AG04450 (cell line): Measurements from ENCODE around the gene ADAMTS16. TPM values are rescaled to one million over a fixed set of nuclear protein-coding genes. Genes with fewer than 3 reads are reported as not detected.

Source experiments
- CTCF ChIA-PET: fragments of 300-600, 350-600 bp; formaldehyde crosslinking; extraction: SDS; loops from one replicate; lab custom pipeline; 2022; ENCODE audit warnings: antibody characterized with exemption, inconsistent platforms; lab: Charles Lee
- POLR2A ChIA-PET: fragments of 350-600 bp; formaldehyde crosslinking; extraction: SDS; loops from one replicate; lab custom pipeline; 2021; ENCODE audit warnings: antibody characterized with exemption, inconsistent platforms; lab: Yijun Ruan, JAX
- DNase-seq: peaks from one replicate; pipeline ENCODE4 v3.0.0-alpha.2; 2011; ENCODE audit warnings: low read depth, low spot score
- H3K27ac ChIP-seq: one replicate; pipeline ENCODE4 v1.5.1; 2012; ENCODE audit warnings: low read depth, low read length, control low read depth
- H3K27me3 ChIP-seq: one replicate; pipeline ENCODE4 v1.6.0; 2012; ENCODE audit warnings: low read length; ENCODE audit not compliant: control insufficient read depth, insufficient read depth
- H3K4me3 ChIP-seq: 2 replicates; pipeline ENCODE4 v1.5.1; 2011; ENCODE audit warnings: mild to moderate bottlenecking, low read depth, low read length, control low read depth
- H3K9me3 ChIP-seq: 2 replicates; pipeline ENCODE4 v1.5.1; 2012; ENCODE audit warnings: low read length; ENCODE audit not compliant: control insufficient read depth, insufficient read depth
- polyA plus RNA-seq: library from polyadenylated mRNA; depleted of rRNA; stranded (reverse); fragments of >200 nt; gene quantifications from 2 replicates; pipeline ENCODE4 v1.2.3, GENCODE V29; 2011
- TF ChIP-seq, protein P1 (sequence below): IDR thresholded peaks from 2 replicates; pipeline ENCODE4 v1.5.1; 2011; ENCODE audit warnings: low read depth, low read length, control low read depth, inconsistent platforms

Gene ADAMTS16
- polyA plus RNA-seq, 1 experiment: 0.04 TPM

DNA sequence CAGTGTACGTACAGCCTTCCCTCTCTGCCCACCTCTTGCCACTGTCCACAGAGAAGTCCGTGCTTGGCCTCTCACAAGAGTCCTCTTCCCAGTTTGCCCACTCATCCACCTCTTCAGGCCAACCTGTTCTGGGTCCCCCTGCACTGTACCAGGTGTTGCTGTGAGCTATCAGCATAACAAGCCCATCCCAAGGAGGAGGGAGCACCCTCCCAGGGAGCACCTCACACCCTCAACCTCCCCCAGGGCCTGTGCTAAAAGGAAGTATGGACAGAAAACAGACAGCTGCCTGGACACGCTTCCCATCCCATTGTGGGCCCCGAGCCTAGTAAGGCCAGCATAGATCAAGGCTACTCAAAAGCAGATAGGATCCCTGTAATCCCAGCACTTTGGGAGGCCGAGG lies 168.2 kb downstream of the ADAMTS16 start:
- TF ChIP-seq, protein P1, sequence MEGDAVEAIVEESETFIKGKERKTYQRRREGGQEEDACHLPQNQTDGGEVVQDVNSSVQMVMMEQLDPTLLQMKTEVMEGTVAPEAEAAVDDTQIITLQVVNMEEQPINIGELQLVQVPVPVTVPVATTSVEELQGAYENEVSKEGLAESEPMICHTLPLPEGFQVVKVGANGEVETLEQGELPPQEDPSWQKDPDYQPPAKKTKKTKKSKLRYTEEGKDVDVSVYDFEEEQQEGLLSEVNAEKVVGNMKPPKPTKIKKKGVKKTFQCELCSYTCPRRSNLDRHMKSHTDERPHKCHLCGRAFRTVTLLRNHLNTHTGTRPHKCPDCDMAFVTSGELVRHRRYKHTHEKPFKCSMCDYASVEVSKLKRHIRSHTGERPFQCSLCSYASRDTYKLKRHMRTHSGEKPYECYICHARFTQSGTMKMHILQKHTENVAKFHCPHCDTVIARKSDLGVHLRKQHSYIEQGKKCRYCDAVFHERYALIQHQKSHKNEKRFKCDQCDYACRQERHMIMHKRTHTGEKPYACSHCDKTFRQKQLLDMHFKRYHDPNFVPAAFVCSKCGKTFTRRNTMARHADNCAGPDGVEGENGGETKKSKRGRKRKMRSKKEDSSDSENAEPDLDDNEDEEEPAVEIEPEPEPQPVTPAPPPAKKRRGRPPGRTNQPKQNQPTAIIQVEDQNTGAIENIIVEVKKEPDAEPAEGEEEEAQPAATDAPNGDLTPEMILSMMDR: no peak
- CTCF ChIA-PET: no interaction called here
- POLR2A ChIA-PET: no interaction called here

DNA sequence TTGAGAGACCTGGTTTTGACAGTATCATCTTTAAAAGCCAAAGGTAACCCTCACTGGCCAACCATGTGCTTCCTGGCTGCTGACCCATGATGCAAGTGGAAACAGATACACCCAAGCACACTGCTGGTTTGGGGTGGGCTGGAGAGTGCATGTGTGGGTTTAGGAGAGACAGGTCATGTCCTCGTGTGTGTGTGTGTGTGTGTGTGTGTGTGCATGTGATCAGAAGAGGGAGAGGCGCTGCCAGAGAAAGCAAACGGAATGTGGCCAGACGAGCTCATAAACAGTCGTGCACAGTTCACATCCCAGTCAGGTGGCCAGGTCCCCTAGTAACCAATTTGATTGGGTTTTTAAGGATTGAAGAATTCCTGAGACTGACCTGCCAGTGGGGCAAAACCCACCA lies 169.5 kb downstream of the ADAMTS16 start:
- no peak overlapping the region for H3K27ac ChIP-seq
- TF ChIP-seq, protein P1: no peak
- no peak overlapping the region for H3K4me3 ChIP-seq
- POLR2A ChIA-PET: no interaction called here
- H3K9me3 ChIP-seq: peaks cover 34% of the 10 kb centered on the region
- CTCF ChIA-PET: no interaction called here
- no peak for DNase-seq
- H3K27me3 ChIP-seq: no peaks in the 10 kb centered on the region

More for the DNA sequence above, 168.2 kb downstream of the ADAMTS16 start:
- no peak for DNase-seq
- no peak overlapping the region for H3K4me3 ChIP-seq
- H3K9me3 ChIP-seq: peaks cover 38% of the 10 kb centered on the region
- no peaks in the 10 kb centered on the region for H3K27me3 ChIP-seq
- no peak overlapping the region for H3K27ac ChIP-seq

DNA sequence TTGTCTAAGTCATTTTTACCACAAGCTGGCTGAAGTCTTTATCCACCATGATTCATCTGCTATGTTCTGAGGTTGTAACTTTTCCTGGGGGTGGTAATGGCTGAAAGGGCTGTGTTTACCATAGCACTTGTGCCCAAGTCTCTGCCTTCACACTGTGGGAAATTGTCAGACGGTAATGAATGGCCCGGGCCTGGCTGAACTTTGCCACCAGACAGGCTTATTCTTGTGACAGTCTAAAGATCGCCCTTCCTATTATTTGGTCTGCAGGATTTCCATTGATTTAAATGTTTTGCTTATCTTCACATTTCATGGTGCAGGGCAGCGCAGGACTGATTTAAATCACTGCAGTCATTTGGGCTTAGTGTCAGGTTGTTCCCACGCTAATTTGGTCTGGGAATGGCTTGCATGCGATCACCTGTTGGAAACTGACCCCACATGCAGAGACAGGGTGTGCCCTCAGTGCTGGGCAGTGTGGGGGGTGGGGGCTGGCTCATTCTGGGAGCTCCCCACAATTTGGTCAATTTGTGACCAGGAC lies 173.0 kb downstream of the ADAMTS16 start:
- no peak for DNase-seq
- ChIA-PET POLR2A (no interaction called here), CTCF (no interaction called here)
- H3K27me3 ChIP-seq: no peaks in the 10 kb centered on the region
- no peak overlapping the region for H3K27ac ChIP-seq
- TF ChIP-seq, protein P1: no peak
- H3K4me3 ChIP-seq: no peak overlapping the region
- H3K9me3 ChIP-seq: peaks cover 22% of the 10 kb centered on the region

DNA sequence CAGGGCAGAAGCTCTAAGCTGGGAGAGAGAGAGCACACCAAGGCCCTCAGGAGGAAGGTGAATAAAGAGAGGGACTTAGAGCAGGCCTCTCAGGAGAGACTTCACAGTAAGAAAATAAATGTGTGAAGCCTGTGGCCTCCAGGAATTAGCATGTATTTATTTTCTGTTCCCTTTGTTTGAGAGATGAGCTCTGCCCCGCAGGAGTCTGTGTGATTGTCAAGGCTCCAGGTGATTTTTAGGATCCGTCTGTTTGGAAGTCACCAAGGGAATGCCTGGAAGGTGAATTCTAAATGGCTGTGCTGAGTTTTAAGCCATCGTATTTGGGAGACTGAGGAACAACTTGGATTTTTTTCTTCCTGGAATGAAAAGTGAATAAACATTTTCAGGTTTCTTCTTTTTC lies 174.0 kb downstream of the ADAMTS16 start:
- TF ChIP-seq, protein P1: no peak
- no peak for DNase-seq
- no peak overlapping the region for H3K27ac ChIP-seq
- H3K27me3 ChIP-seq: no peaks in the 10 kb centered on the region
- CTCF ChIA-PET: no interaction called here
- H3K9me3 ChIP-seq: peaks cover 28% of the 10 kb centered on the region
- POLR2A ChIA-PET: no interaction called here
- no peak overlapping the region for H3K4me3 ChIP-seq

DNA sequence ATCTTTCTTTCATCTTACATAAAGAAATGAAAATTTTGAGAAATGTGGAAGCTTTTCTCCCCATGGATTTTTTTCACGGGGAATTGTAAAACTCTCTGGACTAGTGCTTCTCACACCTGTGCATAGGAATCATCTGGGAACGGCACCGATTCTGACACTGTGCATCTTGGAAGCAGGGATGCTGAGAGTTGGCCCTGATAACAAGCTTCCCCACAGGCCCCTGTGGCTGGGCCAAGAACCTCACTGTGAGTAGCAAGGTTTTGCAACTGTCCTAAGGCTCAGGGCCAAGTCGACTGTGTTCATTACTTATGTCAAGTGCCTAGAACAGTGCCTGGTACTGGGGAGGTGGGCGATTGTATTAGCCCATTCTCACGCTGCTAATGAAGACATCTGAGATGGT lies 174.5 kb downstream of the ADAMTS16 start:
- Histone ChIP-seq H3K9me3 (peaks cover 32% of the 10 kb centered on the region), H3K27ac (no peak overlapping the region), H3K4me3 (no peak overlapping the region), H3K27me3 (no peaks in the 10 kb centered on the region)
- POLR2A ChIA-PET: no interaction called here
- TF ChIP-seq, protein P1: no peak
- CTCF ChIA-PET: no interaction called here
- no peak for DNase-seq
